GM13977 (cell line): Measurements from ENCODE around the gene PLCG2.

Experiments
- DNase-seq: peaks from one replicate; pipeline ENCODE4 v3.0.0; 2012; ENCODE audit warnings: low spot score
- in situ Hi-C: fragments of 300-500 bp; cut with MboI; formaldehyde crosslinking; loops from one replicate; pipeline ENCODE4 v1.12.0; 2022; ENCODE audit warnings: low sequenced_read_pairs, low pct_unique_long_range_greater_than_20kb, mixed read lengths, inconsistent platforms; ENCODE audit not compliant: unreplicated experiment
- TF ChIP-seq, protein P1 (sequence below): IDR thresholded peaks from 2 replicates; pipeline ENCODE4 v1.5.1; 2012; ENCODE audit warnings: mild to moderate bottlenecking, control low read depth; ENCODE audit not compliant: insufficient read depth; ENCODE audit errors: extremely low read depth, missing control alignments

The PLCG2 gene

DNA sequence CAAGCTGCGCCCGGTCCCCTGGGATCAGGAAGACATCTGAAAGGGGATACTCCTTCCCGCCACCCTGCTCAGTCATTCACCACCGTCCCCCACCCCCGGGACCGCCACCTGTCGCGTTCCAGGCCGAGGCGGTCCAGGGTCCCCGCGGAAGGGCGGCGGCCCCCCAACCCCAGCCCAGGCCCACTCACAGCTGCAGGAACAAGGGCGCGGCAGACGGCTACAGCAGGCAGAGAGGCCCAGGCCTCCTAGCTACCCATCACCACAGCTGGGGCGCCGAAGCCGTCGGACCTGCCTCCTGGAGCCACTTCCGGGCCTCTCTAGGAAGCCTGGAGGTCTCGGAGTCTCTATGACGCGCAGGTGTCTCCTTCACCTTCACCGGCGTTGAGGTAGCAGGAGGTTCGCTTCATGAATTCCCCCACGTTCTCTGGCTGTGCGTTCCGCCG is 232.1 kb downstream of the PLCG2 start, which contains the start of gene SDR42E1:
TSS of gene SDR42E1 (minus strand) at position 272 of the 443 bp plus-strand sequence. CDS start 10,612 bp downstream, outside the sequence.
- DNase-seq = peak; percentile 77

More for the DNA sequence above, 232.1 kb downstream of the PLCG2 start, which contains the start of gene SDR42E1:
- in situ Hi-C loops = no loop called here
- TF ChIP-seq, protein P1, sequence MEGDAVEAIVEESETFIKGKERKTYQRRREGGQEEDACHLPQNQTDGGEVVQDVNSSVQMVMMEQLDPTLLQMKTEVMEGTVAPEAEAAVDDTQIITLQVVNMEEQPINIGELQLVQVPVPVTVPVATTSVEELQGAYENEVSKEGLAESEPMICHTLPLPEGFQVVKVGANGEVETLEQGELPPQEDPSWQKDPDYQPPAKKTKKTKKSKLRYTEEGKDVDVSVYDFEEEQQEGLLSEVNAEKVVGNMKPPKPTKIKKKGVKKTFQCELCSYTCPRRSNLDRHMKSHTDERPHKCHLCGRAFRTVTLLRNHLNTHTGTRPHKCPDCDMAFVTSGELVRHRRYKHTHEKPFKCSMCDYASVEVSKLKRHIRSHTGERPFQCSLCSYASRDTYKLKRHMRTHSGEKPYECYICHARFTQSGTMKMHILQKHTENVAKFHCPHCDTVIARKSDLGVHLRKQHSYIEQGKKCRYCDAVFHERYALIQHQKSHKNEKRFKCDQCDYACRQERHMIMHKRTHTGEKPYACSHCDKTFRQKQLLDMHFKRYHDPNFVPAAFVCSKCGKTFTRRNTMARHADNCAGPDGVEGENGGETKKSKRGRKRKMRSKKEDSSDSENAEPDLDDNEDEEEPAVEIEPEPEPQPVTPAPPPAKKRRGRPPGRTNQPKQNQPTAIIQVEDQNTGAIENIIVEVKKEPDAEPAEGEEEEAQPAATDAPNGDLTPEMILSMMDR = no peak
